ENCODE measurements around the gene MOG.

DNA sequence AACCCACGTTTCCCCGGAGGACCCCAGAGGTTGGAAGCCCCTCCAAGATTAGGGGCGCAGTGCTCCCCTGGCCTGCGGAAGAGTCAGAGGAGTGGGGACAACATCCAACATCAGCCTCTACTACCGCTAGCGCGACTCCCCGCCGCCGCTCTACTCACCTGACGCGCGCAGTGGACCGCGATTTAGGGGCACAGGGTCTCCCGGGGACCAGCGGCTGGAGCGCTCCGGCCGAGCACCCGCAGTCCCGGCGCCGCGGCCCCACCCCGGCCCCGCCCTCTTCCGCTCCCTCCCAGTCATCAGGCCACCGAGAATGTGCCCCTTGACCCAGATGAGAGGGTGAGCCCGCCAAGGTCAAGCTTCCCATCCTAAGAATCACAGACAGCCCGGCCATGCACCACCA lies 24.0 kb downstream of the MOG start, which contains the start of gene ZFP57:
- no peak for TF ChIP-seq POLR2A (IDR thresholded peaks at IDR 0.05)
- TF ChIP-seq, protein P1, sequence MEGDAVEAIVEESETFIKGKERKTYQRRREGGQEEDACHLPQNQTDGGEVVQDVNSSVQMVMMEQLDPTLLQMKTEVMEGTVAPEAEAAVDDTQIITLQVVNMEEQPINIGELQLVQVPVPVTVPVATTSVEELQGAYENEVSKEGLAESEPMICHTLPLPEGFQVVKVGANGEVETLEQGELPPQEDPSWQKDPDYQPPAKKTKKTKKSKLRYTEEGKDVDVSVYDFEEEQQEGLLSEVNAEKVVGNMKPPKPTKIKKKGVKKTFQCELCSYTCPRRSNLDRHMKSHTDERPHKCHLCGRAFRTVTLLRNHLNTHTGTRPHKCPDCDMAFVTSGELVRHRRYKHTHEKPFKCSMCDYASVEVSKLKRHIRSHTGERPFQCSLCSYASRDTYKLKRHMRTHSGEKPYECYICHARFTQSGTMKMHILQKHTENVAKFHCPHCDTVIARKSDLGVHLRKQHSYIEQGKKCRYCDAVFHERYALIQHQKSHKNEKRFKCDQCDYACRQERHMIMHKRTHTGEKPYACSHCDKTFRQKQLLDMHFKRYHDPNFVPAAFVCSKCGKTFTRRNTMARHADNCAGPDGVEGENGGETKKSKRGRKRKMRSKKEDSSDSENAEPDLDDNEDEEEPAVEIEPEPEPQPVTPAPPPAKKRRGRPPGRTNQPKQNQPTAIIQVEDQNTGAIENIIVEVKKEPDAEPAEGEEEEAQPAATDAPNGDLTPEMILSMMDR (IDR thresholded peaks at IDR 0.05), result no peak
